Cerebellar cortex (tissue), 1 donor: Measurements from ENCODE around the gene PCNX2.
A peak's percentile ranks its signal among the peaks of the same experiment; 100 is the strongest.
"Not testable (repeated sequence)": the region's sequence is repeated elsewhere in the genome, so short reads cannot be mapped to it uniquely, and the experiment has no call there.

ENCODE experiments used
- DNase-seq: peaks from one replicate; pipeline ENCODE4 v3.0.0-alpha.2; 2015; ENCODE audit warnings: low spot score

PCNX2 gene

DNA sequence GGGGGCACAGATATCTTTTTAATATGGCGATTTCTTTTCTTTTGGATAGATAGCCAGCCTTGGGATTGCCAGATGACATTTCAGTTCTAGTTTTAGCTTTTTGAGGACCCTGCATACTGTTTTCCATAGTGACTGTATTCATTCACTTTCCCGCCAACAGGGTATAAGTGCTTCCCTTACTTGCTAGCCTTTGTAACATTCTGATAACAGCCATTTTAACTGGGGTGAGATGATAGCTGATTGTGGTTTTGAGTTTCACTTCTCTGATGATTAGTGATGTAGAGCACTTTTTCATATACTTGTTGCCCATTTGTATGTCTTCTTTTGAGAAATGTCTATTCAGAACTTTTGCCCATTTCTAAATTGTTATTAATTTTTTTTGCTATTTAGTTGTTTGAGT lies 193.2 kb downstream of the PCNX2 start:
- no peak for DNase-seq

DNA sequence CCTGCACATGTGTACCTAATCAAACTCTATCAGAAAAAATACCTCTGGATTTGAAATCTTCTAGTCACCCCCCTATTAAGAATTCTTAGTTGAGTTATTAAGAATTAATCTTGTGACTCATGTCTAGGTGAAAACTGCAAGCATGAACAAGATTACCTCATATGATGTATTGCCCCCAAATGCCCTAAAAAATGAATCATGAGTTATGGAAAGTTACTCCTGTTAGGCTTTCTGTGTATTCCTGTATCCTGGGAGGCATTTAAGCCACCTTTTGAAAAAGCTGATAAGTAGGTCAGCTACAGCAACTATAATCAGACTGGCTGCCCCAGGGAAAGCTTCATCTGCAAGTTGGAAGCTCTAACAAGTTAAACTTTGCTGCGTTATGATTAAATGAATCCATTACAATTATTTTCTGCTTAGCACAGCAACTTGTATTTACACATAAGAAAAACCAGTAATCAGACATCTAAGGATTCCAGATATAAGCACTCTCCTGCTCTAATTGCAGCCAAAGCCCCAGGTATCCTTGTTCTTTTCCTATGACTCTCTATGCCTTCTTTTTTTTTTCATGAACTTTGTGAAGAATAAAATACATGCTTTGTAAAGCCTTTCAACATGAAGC lies 197.5 kb downstream of the PCNX2 start:
- no peak for DNase-seq

DNA sequence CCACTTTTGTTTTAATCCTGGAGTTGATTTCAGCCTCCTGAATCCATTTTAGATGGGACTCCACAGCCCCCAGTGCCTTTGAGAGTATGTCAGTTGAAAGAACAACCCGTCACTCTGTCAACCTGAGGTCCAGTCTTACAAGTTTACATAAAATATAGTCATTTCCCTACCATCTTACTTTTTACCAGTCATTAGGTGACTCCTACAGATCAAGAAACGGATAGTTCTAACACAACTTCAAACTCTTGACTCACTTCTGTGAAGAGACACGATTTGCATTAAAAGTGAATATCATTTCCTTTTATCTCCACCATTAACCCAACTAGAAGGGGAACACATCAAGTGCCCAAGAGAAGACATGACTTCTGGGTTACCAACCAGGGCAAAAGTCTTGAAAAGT lies 198.0 kb downstream of the PCNX2 start:
- no peak for DNase-seq

GRCh38 chr1:233094691-233095090 lies 200.8 kb downstream of the PCNX2 start:
- no peak for DNase-seq

DNA sequence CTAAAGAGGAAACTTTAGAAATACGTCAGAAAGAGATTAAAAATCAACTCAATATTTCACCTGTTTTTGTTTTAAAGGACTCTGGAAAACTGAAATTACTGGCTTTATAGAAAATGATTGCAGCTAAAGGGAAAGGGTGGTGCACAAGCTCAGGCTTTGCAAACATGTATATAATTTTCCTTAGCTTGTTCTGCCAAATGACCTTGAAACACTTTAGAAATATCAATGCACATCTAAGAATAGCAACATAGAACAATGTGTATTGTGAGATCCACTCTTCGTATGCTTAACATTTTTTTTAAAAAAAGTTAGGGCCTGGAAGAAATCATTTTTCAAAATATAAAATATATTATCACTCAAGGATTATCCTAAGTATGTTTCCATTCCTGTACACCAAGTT lies 201.3 kb downstream of the PCNX2 start:
- no peak for DNase-seq

- DNase-seq, result no peak
Measured at GRCh38 chr1:233090746-233091494, 204.6 kb downstream of the PCNX2 start.

- DNase-seq, result no peak
Measured at GRCh38 chr1:233089251-233089650, 206.3 kb downstream of the PCNX2 start.

DNA sequence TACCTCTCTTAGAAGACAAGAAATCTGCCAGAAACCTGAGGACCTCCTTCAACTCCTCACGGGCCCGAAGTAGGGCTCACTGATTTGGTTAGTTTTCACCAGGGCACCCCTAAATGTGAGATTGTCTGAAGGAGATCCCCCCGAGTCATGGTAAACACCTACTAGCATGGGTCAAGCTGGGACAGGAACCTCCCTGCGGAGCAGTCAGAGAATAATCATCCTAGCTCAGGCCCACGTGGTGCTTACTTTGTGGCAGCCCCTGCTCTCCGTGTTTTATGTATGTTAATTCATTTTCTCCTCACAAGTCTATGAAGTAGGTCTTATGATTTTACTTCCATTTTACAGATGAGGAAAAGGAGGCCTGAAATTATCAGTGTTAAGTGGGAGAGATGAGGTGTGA lies 206.9 kb downstream of the PCNX2 start:
- DNase-seq, result no peak

GRCh38 chr1:233086961-233087881 lies 208.3 kb downstream of the PCNX2 start:
- no peak for DNase-seq

DNA sequence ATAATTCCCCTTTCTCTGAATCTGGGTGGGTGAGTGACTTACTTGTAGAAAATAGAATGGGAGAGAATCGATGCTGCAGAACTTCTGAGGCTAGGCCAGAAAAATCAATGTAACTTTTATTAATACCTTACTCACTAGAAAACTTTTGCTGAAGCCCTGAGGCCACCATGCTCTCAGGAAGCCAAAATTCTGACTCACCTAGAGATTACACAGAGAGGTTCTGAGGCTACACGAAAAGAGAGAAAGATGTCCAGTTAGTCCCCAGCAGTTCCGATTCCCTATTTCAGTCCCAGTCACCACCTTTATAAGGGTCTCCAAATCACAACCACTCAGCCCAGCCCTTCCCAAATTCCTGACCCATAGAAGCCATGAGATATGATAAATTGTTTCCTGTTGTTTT lies 210.0 kb downstream of the PCNX2 start:
- no peak for DNase-seq

DNA sequence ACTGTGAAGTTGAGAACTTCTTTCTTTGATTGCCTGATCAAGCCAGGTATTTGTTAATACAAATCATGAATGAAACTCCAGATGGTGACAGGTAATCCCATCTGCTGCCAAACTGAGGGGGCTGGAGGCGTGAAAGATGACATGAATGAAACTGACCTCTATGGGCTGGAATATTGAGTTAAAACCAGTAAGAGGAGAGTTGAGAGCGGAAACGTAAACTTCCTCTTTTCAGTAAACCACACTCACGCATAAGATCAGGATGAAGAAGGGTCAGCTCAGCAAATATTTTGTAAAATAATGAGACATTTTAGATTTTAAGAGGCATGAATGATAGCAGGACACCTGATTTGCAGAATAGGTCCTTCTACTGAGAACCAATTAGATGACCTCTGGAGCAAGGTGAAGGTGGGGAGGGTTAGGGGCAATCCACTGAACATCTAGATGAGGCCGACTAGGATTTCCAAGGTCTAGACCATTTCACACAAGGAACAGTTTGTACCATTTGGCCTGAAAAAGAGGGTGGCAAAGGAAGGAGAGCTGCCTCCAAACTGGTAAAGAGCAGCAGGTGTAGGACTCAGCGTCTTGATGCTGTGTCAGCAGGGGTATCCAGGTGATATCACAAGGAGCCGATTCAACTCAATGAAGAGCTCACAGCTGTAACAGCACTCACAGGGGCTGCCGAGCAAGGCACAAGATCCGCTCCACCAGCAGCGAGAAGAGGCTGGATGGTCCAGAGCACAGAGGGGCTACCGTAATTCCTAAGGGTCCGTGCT lies 212.6 kb downstream of the PCNX2 start:
- no peak for DNase-seq

DNA sequence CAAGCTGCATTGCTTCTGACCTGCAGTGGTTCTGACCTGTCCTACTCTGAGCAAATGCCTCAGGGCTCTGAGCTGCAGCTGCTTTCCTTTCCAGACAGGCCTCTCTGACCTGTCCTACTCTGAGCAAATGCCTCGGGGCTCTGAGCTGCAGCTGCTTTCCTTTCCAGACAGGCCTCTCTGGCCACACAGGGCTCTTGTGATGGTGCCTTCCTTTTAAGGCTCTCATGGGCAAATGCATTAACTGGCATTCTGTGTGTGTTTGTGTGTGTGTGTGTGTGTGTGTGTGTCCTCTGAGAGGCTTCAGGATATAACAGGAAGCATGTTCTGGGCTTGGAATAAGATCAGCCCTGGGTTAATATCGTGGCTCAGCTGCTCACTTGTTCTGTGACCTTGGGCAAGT lies 213.8 kb downstream of the PCNX2 start:
- DNase-seq, result no peak

DNA sequence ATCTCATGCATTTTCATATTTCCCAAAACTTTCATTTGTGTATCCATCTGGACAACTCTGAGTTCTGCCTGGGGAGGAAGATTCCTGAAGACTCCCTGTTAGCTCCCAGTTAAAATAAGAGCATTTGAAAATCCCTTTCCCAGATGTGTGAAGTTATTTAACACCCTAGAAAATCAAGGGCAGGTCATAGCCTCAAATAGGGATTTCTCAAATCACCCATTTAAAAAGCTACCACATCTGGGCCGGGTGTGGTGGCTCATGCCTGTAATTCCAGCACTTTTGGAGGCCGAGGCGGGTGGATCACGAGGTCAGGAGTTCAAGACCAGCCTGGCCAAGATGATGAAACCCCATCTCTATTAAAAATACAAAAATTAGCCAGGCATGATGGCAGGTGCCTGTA lies 214.7 kb downstream of the PCNX2 start:
- not testable (repeated sequence) for DNase-seq

- no peak for DNase-seq
Measured at GRCh38 chr1:233080286-233080685, 215.2 kb downstream of the PCNX2 start.

- DNase-seq, result no peak
Measured at GRCh38 chr1:233079574-233079973, 216.0 kb downstream of the PCNX2 start.

DNA sequence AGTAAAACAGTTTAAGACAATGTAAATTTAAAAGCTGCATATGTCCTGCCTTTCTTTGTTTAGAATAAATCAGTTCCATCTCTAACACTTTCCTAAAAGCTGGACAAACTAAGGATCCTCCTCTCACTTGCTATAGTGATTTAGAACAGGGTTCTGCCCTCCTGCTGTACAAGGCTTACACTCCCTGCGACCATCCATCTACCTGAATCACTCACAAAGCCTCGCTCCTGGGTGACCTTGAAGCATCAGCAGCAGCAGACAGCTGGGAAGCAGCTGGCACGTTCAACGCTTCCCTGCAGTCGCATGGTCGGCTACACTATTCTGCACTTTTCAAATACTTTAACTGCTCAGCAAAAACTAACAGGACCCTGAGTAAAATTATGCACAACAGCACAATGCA lies 217.1 kb downstream of the PCNX2 start:
- DNase-seq, result no peak

DNA sequence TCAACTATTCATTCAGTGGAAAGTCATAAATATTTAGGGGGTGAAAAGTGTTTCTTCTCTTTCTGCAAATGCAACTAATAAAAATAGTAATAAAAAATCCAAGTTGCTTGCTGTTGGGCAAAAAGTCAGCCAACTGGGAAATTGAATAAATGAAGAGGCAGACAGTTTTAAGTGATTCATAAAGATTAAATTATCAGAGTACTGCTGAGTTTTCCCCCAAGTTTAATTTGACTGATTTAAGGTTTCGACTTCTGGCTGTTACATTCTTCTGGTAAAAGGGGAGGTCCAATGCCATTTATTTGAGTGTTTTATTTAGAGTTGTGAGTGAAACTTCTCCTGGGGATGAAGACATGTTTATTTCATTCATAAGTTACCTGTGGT lies 219.6 kb downstream of the PCNX2 start:
- no peak for DNase-seq

DNA sequence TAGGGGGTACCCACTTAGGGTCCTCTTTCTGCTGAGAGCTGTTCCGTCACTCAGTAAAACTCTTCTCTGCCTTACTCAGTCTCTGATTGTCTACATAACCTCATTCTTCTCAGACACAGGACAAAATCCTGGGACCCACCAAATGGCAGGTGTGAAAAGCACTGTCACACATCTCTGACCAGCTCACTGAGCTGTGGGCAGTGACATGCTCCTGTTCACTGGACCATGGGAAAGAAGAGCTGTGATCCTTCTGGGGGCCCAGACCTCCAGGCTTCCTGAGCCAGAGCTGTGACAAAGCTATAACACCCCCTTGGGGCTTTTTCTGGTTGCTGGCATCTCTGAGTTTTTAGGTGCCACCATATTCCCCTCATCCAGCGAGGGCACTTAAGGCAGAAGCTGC lies 229.4 kb downstream of the PCNX2 start:
- DNase-seq, result no peak

DNA sequence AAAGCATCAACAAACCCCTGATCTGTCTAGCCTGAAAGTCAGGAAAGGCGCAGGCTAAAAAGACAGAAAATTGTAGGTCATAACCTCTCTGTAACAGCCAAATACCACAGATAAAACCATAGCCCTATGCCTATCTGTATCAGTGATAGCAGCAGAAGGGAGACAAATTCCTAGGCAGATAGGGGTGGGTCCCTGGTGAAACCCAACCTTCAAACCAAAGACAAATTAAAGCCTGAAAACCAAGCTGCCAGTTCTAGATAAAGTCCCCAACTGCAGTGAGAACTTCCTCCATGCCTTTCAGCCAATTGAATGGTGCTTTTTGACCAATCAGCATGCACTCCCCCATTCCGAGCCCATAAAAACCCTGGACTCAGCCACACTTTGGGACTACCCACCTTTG lies 229.8 kb downstream of the PCNX2 start:
- DNase-seq, result no peak

DNA sequence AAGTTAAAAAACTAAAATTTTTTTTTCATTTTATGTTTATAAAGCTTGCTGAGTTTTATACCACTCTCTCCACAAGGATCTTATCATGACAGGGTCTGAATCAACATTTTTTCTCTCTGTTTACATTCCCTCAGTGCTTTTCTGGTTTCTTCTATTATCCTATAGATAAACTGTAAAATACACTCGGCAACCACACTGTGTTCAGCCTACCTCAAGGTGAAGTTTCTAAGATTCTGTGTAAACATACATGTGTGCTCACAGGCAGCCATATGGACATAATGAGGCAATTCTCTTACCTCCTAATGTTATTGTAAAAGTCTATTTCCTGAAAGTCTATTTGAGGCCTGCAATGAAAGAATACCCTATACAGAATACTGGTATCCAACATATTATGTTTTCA lies 230.5 kb downstream of the PCNX2 start:
- DNase-seq, result no peak

DNA sequence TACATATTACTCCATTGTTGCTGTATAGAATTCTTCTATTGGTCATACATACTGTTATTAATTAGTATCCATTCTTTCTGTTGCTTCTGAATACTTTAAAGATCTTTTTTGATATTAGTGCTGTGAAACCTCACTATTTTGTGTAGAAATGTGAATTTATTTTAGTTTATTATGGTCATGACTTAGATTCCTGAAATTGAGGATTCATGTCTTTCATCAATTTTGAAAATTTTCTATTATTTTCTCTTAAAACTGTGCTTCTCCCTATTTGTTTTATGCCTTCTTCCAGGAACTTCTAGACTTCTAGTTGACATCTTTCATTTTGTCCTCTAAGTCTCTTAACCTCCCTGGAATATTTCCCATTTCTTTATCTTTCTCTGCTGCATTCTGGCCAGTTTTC lies 232.1 kb downstream of the PCNX2 start:
- DNase-seq, result no peak

DNA sequence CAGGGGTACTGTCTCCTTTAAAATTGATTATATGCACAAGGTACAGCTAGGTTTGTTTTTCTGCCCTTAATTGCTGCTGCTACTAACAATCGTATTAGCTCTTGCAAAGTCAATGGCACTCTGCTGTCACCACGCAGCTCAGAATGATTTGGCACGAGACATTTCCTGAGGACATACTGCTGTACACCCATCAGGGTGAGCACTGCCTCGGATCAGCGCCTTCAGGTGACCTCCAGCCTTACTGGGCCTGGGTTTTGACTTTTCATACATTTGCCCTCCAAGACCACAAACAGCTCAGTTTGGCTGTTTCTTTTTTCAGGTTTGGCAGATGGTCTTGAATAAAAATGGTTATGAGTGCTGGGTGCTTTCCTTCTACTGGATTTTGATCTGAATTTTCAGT lies 234.3 kb downstream of the PCNX2 start:
- DNase-seq, result peak; percentile 7
